Subcutaneous adipose tissue (tissue), 4 donors: Measurements from ENCODE around the gene FBP1. TPM values are rescaled to one million over a fixed set of nuclear protein-coding genes. Genes with fewer than 3 reads are reported as not detected.

ENCODE experiments used
- CTCF ChIP-seq: fragments of 450-650 bp; IDR thresholded peaks from one replicate; pipeline ENCODE4 v1.5.1; 2016; ENCODE audit warnings: low read depth, mild to moderate bottlenecking, control low read depth, antibody characterized with exemption, moderate library complexity
- total RNA-seq, 4 donors: library from RNA; depleted of rRNA; stranded (reverse); fragments of >200 nt; gene quantifications; one replicate each; pipeline ENCODE4 v1.1.0, GENCODE V29; 2016

Gene FBP1
- total RNA-seq, 4 donors from 2014 or later = 6.6 to 160 (median 16.2) TPM

GRCh38 chr9:94643741-94644140, 4.4 kb upstream of the FBP1 start:
- TF ChIP-seq CTCF = no peak

- TF ChIP-seq CTCF = no peak
These were observed 3.9 kb upstream of the FBP1 start for GRCh38 chr9:94643176-94643575.

- TF ChIP-seq CTCF = no peak
These were observed 3.2 kb upstream of the FBP1 start for GRCh38 chr9:94642501-94642900.

- no peak for TF ChIP-seq CTCF
These were observed 670 bp upstream of the FBP1 start for GRCh38 chr9:94639999-94640376.

- no peak for TF ChIP-seq CTCF
These were observed 820 bp downstream of the FBP1 start for GRCh38 chr9:94638335-94639060.

GRCh38 chr9:94632737-94633136, 6.6 kb downstream of the FBP1 start:
- TF ChIP-seq CTCF = no peak

- no peak for TF ChIP-seq CTCF
These were observed 7.7 kb downstream of the FBP1 start for GRCh38 chr9:94631599-94631998.
